HEK293 (cell line): Measurements from ENCODE around the gene TCF7L2.

Experiments
- BCL6B ChIP-seq: fragments of 450-650 bp; formaldehyde crosslinking; IDR thresholded peaks from 2 replicates; pipeline ENCODE4 v1.5.1; 2017; ENCODE audit warnings: missing biosample characterization, missing genetic modification characterization
- FEZF1 ChIP-seq: fragments of 450-650 bp; formaldehyde crosslinking; IDR thresholded peaks from 2 replicates; pipeline ENCODE4 v1.5.1; 2016; ENCODE audit warnings: missing biosample characterization, missing genetic modification characterization
- GLIS1 ChIP-seq: fragments of 450-650 bp; formaldehyde crosslinking; IDR thresholded peaks from 2 replicates; pipeline ENCODE4 v1.5.1; 2016; ENCODE audit warnings: missing biosample characterization, missing genetic modification characterization
- HOXC10 ChIP-seq: sonication (generic); formaldehyde crosslinking; IDR thresholded peaks from 2 replicates; pipeline ENCODE4 v1.8.1; 2023; ENCODE audit warnings: mild to moderate bottlenecking, missing genetic modification reagents
- IKZF3 ChIP-seq: fragments of 450-650 bp; IDR thresholded peaks from 2 replicates; pipeline ENCODE4 v1.5.0; 2018; ENCODE audit warnings: missing biosample characterization, mild to moderate bottlenecking, missing genetic modification characterization, moderate library complexity
- PRDM10 ChIP-seq: fragments of 450-650 bp; formaldehyde crosslinking; IDR thresholded peaks from 2 replicates; pipeline ENCODE4 v1.5.1; 2016; ENCODE audit warnings: missing biosample characterization, missing genetic modification characterization
- SALL2 ChIP-seq: fragments of 450-650 bp; formaldehyde crosslinking; IDR thresholded peaks from 2 replicates; pipeline ENCODE4 v1.5.0; 2017; ENCODE audit warnings: missing biosample characterization, mild to moderate bottlenecking, missing genetic modification characterization, borderline replicate concordance
- ZBTB21 ChIP-seq: fragments of 450-650 bp; formaldehyde crosslinking; IDR thresholded peaks from 2 replicates; pipeline ENCODE4 v1.5.1; 2017; ENCODE audit warnings: missing biosample characterization, missing genetic modification characterization
- ZBTB8A ChIP-seq: fragments of 450-650 bp; formaldehyde crosslinking; IDR thresholded peaks from 2 replicates; pipeline ENCODE4 v1.5.1; 2016; ENCODE audit warnings: missing biosample characterization, missing genetic modification characterization
- ZFP41 ChIP-seq: fragments of 450-650 bp; formaldehyde crosslinking; IDR thresholded peaks from 2 replicates; pipeline ENCODE4 v1.5.1; 2016; ENCODE audit warnings: missing biosample characterization, missing genetic modification characterization, borderline replicate concordance
- ZNF10 ChIP-seq: fragments of 450-650 bp; formaldehyde crosslinking; IDR thresholded peaks from 2 replicates; pipeline ENCODE4 v1.5.1; 2017; ENCODE audit warnings: missing biosample characterization, missing genetic modification characterization
- ZNF112 ChIP-seq: fragments of 450-650 bp; formaldehyde crosslinking; IDR thresholded peaks from 2 replicates; pipeline ENCODE4 v1.5.0; 2017; ENCODE audit warnings: missing biosample characterization, missing genetic modification characterization
- ZNF133 ChIP-seq: fragments of 450-650 bp; formaldehyde crosslinking; IDR thresholded peaks from 2 replicates; pipeline ENCODE4 v1.5.1; 2016; ENCODE audit warnings: missing biosample characterization, missing genetic modification characterization
- ZNF146 ChIP-seq: fragments of 450-650 bp; formaldehyde crosslinking; IDR thresholded peaks from 2 replicates; pipeline ENCODE4 v1.5.1; 2016; ENCODE audit warnings: missing biosample characterization, missing genetic modification characterization
- ZNF148 ChIP-seq: fragments of 450-650 bp; formaldehyde crosslinking; IDR thresholded peaks from 2 replicates; pipeline ENCODE4 v1.5.0; 2017; ENCODE audit warnings: missing biosample characterization, missing genetic modification characterization, borderline replicate concordance
- ZNF169 ChIP-seq: fragments of 450-650 bp; formaldehyde crosslinking; IDR thresholded peaks from 2 replicates; pipeline ENCODE4 v1.5.1; 2016; ENCODE audit warnings: missing biosample characterization, missing genetic modification characterization
- ZNF2 ChIP-seq: fragments of 450-650 bp; formaldehyde crosslinking; IDR thresholded peaks from 2 replicates; pipeline ENCODE4 v1.5.1; 2016; ENCODE audit warnings: missing biosample characterization, missing genetic modification characterization
- ZNF214 ChIP-seq: fragments of 450-650 bp; formaldehyde crosslinking; IDR thresholded peaks from 2 replicates; pipeline ENCODE4 v1.5.1; 2017; ENCODE audit warnings: missing biosample characterization, mild to moderate bottlenecking, missing genetic modification characterization, borderline replicate concordance
- ZNF23 ChIP-seq: fragments of 450-650 bp; formaldehyde crosslinking; IDR thresholded peaks from 2 replicates; pipeline ENCODE4 v1.5.1; 2016; ENCODE audit warnings: missing biosample characterization, missing genetic modification characterization, borderline replicate concordance
- ZNF248 ChIP-seq: fragments of 450-650 bp; formaldehyde crosslinking; IDR thresholded peaks from 2 replicates; pipeline ENCODE4 v1.5.1; 2017; ENCODE audit warnings: missing biosample characterization, missing genetic modification characterization
- ZNF302 ChIP-seq: fragments of 450-650 bp; formaldehyde crosslinking; IDR thresholded peaks from 2 replicates; pipeline ENCODE4 v1.5.1; 2016; ENCODE audit warnings: missing biosample characterization, missing genetic modification characterization, low read depth
- ZNF423 ChIP-seq: fragments of 450-650 bp; formaldehyde crosslinking; IDR thresholded peaks from 2 replicates; pipeline ENCODE4 v1.5.1; 2016; ENCODE audit warnings: missing biosample characterization, missing genetic modification characterization
- ZNF518A ChIP-seq: fragments of 450-650 bp; formaldehyde crosslinking; conservative IDR thresholded peaks from 2 replicates; pipeline ENCODE4 v1.5.1; 2016; ENCODE audit warnings: low read depth, missing biosample characterization, missing genetic modification characterization
- ZNF529 ChIP-seq: fragments of 450-650 bp; formaldehyde crosslinking; IDR thresholded peaks from 2 replicates; pipeline ENCODE4 v1.5.1; 2017; ENCODE audit warnings: missing genetic modification characterization, missing biosample characterization; ENCODE audit not compliant: insufficient replicate concordance
- ZNF623 ChIP-seq: fragments of 450-650 bp; formaldehyde crosslinking; IDR thresholded peaks from 2 replicates; pipeline ENCODE4 v1.5.1; 2016; ENCODE audit warnings: missing biosample characterization, missing genetic modification characterization
- ZNF629 ChIP-seq: fragments of 450-650 bp; formaldehyde crosslinking; IDR thresholded peaks from 2 replicates; pipeline ENCODE4 v1.5.1; 2017; ENCODE audit warnings: missing biosample characterization, missing genetic modification characterization
- ZNF670 ChIP-seq: fragments of 450-650 bp; formaldehyde crosslinking; IDR thresholded peaks from 2 replicates; pipeline ENCODE4 v1.5.1; 2016; ENCODE audit warnings: missing biosample characterization, missing genetic modification characterization, low read depth
- ZNF830 ChIP-seq: fragments of 450-650 bp; IDR thresholded peaks from 2 replicates; pipeline ENCODE4 v1.5.0; 2018; ENCODE audit warnings: missing biosample characterization, missing genetic modification characterization, low read depth, mild to moderate bottlenecking, moderate library complexity

Gene TCF7L2

GRCh38 chr10:113063043-113063967, 113.3 kb downstream of the TCF7L2 start (continued):
- no peak for TF ChIP-seq ZNF146
- no peak for TF ChIP-seq ZNF133 (tag by site-specific recombination)
- no peak for TF ChIP-seq ZNF10 (tag by site-specific recombination)
- TF ChIP-seq ZNF112 (tag by site-specific recombination) = no peak
- no peak for TF ChIP-seq ZNF670 (tag by site-specific recombination)
- TF ChIP-seq ZNF214 (tag by site-specific recombination) = no peak
- TF ChIP-seq ZFP41 (tag by site-specific recombination) = no peak
- no peak for TF ChIP-seq ZNF423 (tag by site-specific recombination)
- no peak for TF ChIP-seq SALL2 (tag by site-specific recombination)
- TF ChIP-seq BCL6B = peak; percentile 80
- TF ChIP-seq ZNF302 (tag by site-specific recombination) = no peak
- no peak for TF ChIP-seq ZNF23 (tag by site-specific recombination)
- TF ChIP-seq ZNF169 = no peak
- peak; percentile 24; the same call in 1 of the 2 replicates for TF ChIP-seq ZNF629 (tag by site-specific recombination)
- TF ChIP-seq ZNF529 = no peak
- no peak for TF ChIP-seq ZNF518A
- no peak for TF ChIP-seq ZNF623 (tag by site-specific recombination)
- TF ChIP-seq ZBTB8A (tag by site-specific recombination) = peak; percentile 51
- no peak for TF ChIP-seq ZNF248 (tag by site-specific recombination)
- TF ChIP-seq ZNF2 = no peak
- TF ChIP-seq HOXC10 = no peak
- peak; percentile 64 for TF ChIP-seq IKZF3 (tag by site-specific recombination)
- TF ChIP-seq FEZF1 (tag by site-specific recombination) = peak; percentile 72
- no peak for TF ChIP-seq ZNF830
- 0 out of 2 replicates have a peak, but pooled peaks have one; percentile 21 for TF ChIP-seq ZBTB21 (tag by site-specific recombination)
- TF ChIP-seq GLIS1 (tag by site-specific recombination) = peak; percentile 77
- TF ChIP-seq ZNF148 (tag by site-specific recombination) = no peak
- TF ChIP-seq PRDM10 (tag by site-specific recombination) = peak; percentile 95
